ENCODE data around the gene MYH10. TPM values are rescaled to one million over a fixed set of nuclear protein-coding genes. Genes with fewer than 3 reads are reported as not detected.

MYH10 gene
- total and polyA plus RNA-seq, 9 of the 15 experiments (the other 6 are each of a cell fraction or from before 2014, with no cell fraction given) = 16.3 to 95.3 (median 39.7) TPM

DNA sequence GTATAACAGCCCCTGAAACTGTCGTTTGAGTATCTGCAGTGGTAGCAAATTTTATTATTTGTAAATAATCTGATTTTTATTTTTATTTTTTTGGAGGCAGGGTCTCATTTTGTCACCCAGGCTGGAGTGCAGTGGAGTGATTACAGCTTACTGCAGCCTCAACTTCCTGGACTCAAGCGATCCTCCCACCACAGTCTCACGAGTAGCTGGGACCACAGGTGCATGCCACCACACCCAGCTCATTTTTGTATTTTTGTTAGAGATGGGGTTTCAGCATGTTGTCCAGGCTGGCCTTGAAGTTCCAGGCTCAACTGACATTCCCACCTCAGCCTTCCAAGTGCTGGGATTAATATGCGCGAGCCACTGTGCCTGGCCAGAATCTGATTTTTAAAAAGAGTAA, 192.1 kb downstream of the MYH10 start:
- 81% methylated on average over 4 of the region's 5 CpGs for WGBS (ENCODE audit: insufficient coverage, low coverage, missing lambda C conversion rate)
- peaks cover 0 to 7% of the 10 kb centered on the region in 2 experiments; a peak in 4 of 5 replicates for H3K4me1 ChIP-seq (replicated peaks in 1 of 2; ENCODE audit: control insufficient read depth in 2 of 2, insufficient read depth in 2 of 2, low read length in 2 of 2)
- DNase-seq (ENCODE audit: extremely low read depth in 1 of 4, low spot score in 3 of 4) = no peak

DNA sequence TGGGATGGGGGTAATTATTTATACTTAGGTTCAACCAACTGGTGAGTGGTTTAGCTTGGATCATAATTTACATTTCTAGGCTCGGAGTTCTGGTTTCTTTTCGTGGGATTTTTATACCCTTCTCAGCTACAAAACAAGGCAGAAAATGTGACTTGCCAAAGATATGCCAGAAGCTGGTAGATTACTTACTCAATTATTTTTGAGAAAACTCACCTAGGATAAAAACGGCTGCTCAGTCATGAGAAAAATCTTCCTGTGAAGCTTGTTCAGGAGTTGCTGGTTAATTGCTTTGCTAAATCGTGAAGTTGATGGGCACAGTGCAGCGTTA, 193.7 kb downstream of the MYH10 start:
- H3K27ac ChIP-seq (ENCODE audit: extremely low read depth, low read depth, low read length) = peak overlapping the region; percentile 95
- in situ Hi-C loops (cut with MboI) = no loop called here
- 0% methylated on average over 5 of the region's 5 CpGs for WGBS (ENCODE audit: insufficient coverage, low coverage, missing lambda C conversion rate)
- H3K4me1 ChIP-seq (replicated peaks in 1 of 2; ENCODE audit: control insufficient read depth in 2 of 2, insufficient read depth in 2 of 2, low read length in 2 of 2) = peaks cover 0 to 7% of the 10 kb centered on the region in 2 experiments; a peak in 4 of 5 replicates
- FAIRE-seq = no peak
- H3K27me3 ChIP-seq (ENCODE audit: control insufficient read depth in 2 of 2, insufficient read depth in 2 of 2, low read length in 2 of 2) = no peaks in the 10 kb centered on the region
- peak overlapping the region; percentile 76; the same call in 1 of the 2 replicates for H2AFZ ChIP-seq (ENCODE audit: low read depth, low read length)
- peak overlapping the region; percentile 96 for H3K4me3 ChIP-seq
- ATAC-seq = no peak
- CTCF ChIA-PET (ENCODE audit: low intra/inter-chr PET ratio) = no interaction called here
- intact Hi-C loops (cut with micrococcal nuclease) = no loop called here
- H3K9ac ChIP-seq (ENCODE audit: insufficient read depth in 1 of 2, low read depth in 2 of 2, low read length in 2 of 2) = peak overlapping the region in 1 of 2 experiments; percentile 91; a peak in 2 of 4 replicates
- no peak for DNase-seq (ENCODE audit: extremely low read depth in 1 of 4, low spot score in 3 of 4)
- peaks cover 51% of the 10 kb centered on the region for H3K79me2 ChIP-seq (ENCODE audit: control insufficient read depth, insufficient read depth, low read length)
- H3K9me1 ChIP-seq (ENCODE audit: control insufficient read depth, insufficient read depth, low read length) = no peaks in the 10 kb centered on the region
- no peaks in the 10 kb centered on the region for H3K9me3 ChIP-seq (replicated peaks; ENCODE audit: control insufficient read depth, insufficient read depth, low read depth, low read length)
- H4K20me1 ChIP-seq (replicated peaks; ENCODE audit: control insufficient read depth, insufficient read depth, low read length) = no peaks in the 10 kb centered on the region
- H3K4me2 ChIP-seq (ENCODE audit: insufficient read depth, low read length) = peak overlapping the region; percentile 89
- POLR2A ChIA-PET = interaction anchor here (0.6 to 2.1 kb wide), 11 partner anchors 9 to 112 kb away, joined by 3 to 10 read pairs (median 4); no protein-coding TSS in a partner anchor
- H3K36me3 ChIP-seq (ENCODE audit: control insufficient read depth, insufficient read depth, low read length) = peaks cover 14% of the 10 kb centered on the region; the same call in 2 of the 3 replicates
- no TSS peak for BruUV-seq (replicated peaks)
- TF ChIP-seq ZNF232 (CRISPR knock-in tag; IDR thresholded peaks at IDR 0.05) = no peak
- TF ChIP-seq, protein P1, sequence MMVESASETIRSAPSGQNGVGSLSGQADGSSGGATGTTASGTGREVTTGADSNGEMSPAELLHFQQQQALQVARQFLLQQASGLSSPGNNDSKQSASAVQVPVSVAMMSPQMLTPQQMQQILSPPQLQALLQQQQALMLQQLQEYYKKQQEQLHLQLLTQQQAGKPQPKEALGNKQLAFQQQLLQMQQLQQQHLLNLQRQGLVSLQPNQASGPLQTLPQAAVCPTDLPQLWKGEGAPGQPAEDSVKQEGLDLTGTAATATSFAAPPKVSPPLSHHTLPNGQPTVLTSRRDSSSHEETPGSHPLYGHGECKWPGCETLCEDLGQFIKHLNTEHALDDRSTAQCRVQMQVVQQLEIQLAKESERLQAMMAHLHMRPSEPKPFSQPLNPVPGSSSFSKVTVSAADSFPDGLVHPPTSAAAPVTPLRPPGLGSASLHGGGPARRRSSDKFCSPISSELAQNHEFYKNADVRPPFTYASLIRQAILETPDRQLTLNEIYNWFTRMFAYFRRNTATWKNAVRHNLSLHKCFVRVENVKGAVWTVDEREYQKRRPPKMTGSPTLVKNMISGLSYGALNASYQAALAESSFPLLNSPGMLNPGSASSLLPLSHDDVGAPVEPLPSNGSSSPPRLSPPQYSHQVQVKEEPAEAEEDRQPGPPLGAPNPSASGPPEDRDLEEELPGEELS (CRISPR knock-in tag; IDR thresholded peaks at IDR 0.05; ENCODE audit: borderline replicate concordance) = no peak
- TF ChIP-seq POLR2AphosphoS2 (IDR thresholded peaks at IDR 0.05; ENCODE audit: low read length) = no peak
- no peak for TF ChIP-seq SLC30A9 (CRISPR knock-in tag; IDR thresholded peaks at IDR 0.05)
- TF ChIP-seq, protein P2, sequence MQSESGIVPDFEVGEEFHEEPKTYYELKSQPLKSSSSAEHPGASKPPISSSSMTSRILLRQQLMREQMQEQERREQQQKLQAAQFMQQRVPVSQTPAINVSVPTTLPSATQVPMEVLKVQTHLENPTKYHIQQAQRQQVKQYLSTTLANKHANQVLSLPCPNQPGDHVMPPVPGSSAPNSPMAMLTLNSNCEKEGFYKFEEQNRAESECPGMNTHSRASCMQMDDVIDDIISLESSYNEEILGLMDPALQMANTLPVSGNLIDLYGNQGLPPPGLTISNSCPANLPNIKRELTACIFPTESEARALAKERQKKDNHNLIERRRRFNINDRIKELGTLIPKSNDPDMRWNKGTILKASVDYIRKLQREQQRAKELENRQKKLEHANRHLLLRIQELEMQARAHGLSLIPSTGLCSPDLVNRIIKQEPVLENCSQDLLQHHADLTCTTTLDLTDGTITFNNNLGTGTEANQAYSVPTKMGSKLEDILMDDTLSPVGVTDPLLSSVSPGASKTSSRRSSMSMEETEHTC (IDR thresholded peaks at IDR 0.05) = no peak

More for the DNA sequence above, 192.1 kb downstream of the MYH10 start:
- intact Hi-C loops (cut with micrococcal nuclease) = no loop called here
- H3K4me2 ChIP-seq (ENCODE audit: insufficient read depth, low read length) = no peak overlapping the region
- peaks cover 14% of the 10 kb centered on the region; the same call in 2 of the 3 replicates for H3K36me3 ChIP-seq (ENCODE audit: control insufficient read depth, insufficient read depth, low read length)
- H3K9me1 ChIP-seq (ENCODE audit: control insufficient read depth, insufficient read depth, low read length) = no peaks in the 10 kb centered on the region
- no peak for TF ChIP-seq SRF (CRISPR knock-in tag; IDR thresholded peaks at IDR 0.05)
- no peak for TF ChIP-seq ZNF561 (CRISPR knock-in tag; conservative IDR thresholded peaks at IDR 0.05)
- no peak for TF ChIP-seq SMARCA4 (IDR thresholded peaks at IDR 0.05)
- TF ChIP-seq BRF1 (IDR thresholded peaks at IDR 0.05; ENCODE audit: borderline replicate concordance, extremely low read depth, insufficient read length) = no peak
- TF ChIP-seq POLR2AphosphoS2 (IDR thresholded peaks at IDR 0.05; ENCODE audit: low read length) = no peak
- TF ChIP-seq ZNF695 (CRISPR knock-in tag; IDR thresholded peaks at IDR 0.05) = no peak
- no peak for TF ChIP-seq ZC3H11A (IDR thresholded peaks at IDR 0.05; ENCODE audit: low read depth, low read length)
- no peak for FAIRE-seq
- in situ Hi-C loops (cut with MboI) = no loop called here
- no peak overlapping the region for H2AFZ ChIP-seq (ENCODE audit: low read depth, low read length)
- BruUV-seq (replicated peaks) = no TSS peak
- CTCF ChIA-PET (ENCODE audit: low intra/inter-chr PET ratio) = no interaction called here
- H4K20me1 ChIP-seq (replicated peaks; ENCODE audit: control insufficient read depth, insufficient read depth, low read length) = no peaks in the 10 kb centered on the region
- ATAC-seq = no peak
- no peaks in the 10 kb centered on the region for H3K27me3 ChIP-seq (ENCODE audit: control insufficient read depth in 2 of 2, insufficient read depth in 2 of 2, low read length in 2 of 2)
- H3K27ac ChIP-seq (ENCODE audit: extremely low read depth, low read depth, low read length) = no peak overlapping the region
- no peak overlapping the region for H3K9ac ChIP-seq (ENCODE audit: insufficient read depth in 1 of 2, low read depth in 2 of 2, low read length in 2 of 2)
- POLR2A ChIA-PET = interaction anchor here (0.7 to 2.1 kb wide), 3 partner anchors 8 to 90 kb away, joined by 3 to 6 read pairs (median 3); no protein-coding TSS in a partner anchor
- H3K79me2 ChIP-seq (ENCODE audit: control insufficient read depth, insufficient read depth, low read length) = peaks cover 64% of the 10 kb centered on the region
- no peaks in the 10 kb centered on the region for H3K9me3 ChIP-seq (replicated peaks; ENCODE audit: control insufficient read depth, insufficient read depth, low read depth, low read length)
- no peak overlapping the region for H3K4me3 ChIP-seq

Data from K562 (cell line).